Endothelial cell of umbilical vein (primary cell): ENCODE results near the gene ALDH5A1.

Experiments
- EZH2 ChIP-seq: IDR thresholded peaks from 2 replicates; pipeline ENCODE4 v1.6.1; 2012; ENCODE audit warnings: borderline replicate concordance, low read depth, mild to moderate bottlenecking, moderate library complexity, low read length, inconsistent platforms; ENCODE audit not compliant: severe bottlenecking
- FOS ChIP-seq: IDR thresholded peaks from 2 replicates; pipeline ENCODE4 v1.6.1; 2011; ENCODE audit warnings: mild to moderate bottlenecking, low read length, moderate library complexity, borderline replicate concordance; ENCODE audit not compliant: insufficient read depth
- GATA2 ChIP-seq: IDR thresholded peaks from 2 replicates; pipeline ENCODE4 v1.7.0; 2011; ENCODE audit warnings: low read depth, mild to moderate bottlenecking, moderate library complexity, mixed read lengths, low read length; ENCODE audit not compliant: insufficient read length, insufficient read depth
- JUN ChIP-seq: IDR thresholded peaks from 2 replicates; pipeline ENCODE4 v1.6.1; 2011; ENCODE audit warnings: borderline replicate concordance, low read depth; ENCODE audit not compliant: insufficient read length, insufficient read depth
- MYC ChIP-seq: IDR thresholded peaks from one replicate; pipeline ENCODE4 v1.6.1; 2011; ENCODE audit warnings: mild to moderate bottlenecking, low read depth, low read length
- POLR2A ChIP-seq: IDR thresholded peaks from 2 replicates; pipeline ENCODE4 v1.6.1; 2012; ENCODE audit warnings: low read depth, mild to moderate bottlenecking, control low read depth, low read length
- TF ChIP-seq, protein P1 (sequence below): IDR thresholded peaks from 2 replicates; pipeline ENCODE4 v1.6.1; 2011; ENCODE audit not compliant: insufficient read depth, insufficient read length
- TF ChIP-seq, protein P2 (sequence below), 2 donors: IDR thresholded peaks; 1 replicate in 1 of 2; 2 replicates in 1 of 2; pipeline ENCODE4 v1.5.1; 2011; ENCODE audit warnings: low read length in 2 of 2, mild to moderate bottlenecking in 2 of 2, moderate library complexity in 2 of 2, control low read depth in 1 of 2, inconsistent platforms in 1 of 2, low read depth in 1 of 2; ENCODE audit not compliant: insufficient read depth in 1 of 2; ENCODE audit errors: extremely low read depth in 1 of 2

DNA sequence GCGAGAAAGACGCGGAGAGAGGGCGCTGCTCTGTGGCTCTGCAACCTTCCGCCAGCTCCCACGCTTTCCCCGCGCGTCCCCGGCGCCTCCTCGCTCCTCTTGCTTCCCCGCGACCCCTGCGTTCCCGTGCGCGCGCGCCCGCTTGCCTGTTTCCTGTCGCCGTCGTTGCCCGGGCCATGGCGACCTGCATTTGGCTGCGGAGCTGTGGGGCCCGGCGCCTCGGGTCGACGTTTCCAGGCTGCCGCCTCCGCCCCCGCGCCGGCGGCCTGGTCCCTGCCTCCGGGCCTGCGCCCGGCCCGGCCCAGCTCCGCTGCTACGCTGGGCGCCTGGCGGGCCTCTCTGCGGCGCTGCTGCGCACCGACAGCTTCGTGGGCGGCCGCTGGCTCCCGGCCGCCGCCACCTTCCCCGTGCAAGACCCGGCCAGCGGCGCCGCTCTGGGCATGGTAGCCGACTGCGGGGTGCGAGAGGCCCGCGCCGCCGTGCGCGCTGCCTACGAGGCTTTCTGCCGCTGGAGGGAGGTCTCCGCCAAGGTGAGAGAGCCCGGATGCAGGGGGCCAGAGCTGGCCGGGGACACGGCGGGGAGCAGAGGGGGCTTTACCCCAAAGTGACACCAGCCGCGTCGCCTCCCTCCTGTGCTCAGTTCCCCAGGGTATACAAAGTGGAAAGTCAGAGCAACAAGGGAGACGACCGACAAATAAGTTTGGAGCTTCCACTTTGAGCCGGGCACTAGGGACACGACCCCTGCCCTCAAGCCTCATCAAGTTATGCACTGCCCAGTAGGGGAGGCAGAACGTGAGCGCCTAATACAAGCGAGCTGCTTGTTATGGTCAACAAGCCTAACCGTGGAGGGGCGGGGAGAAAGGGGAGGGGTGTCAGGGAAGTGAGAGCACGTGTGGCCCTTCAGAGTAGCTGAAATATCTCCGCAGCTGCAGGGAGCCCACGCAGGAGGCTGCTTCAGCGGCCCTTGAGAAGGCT, at the start of gene ALDH5A1:
- TF ChIP-seq, protein P1, sequence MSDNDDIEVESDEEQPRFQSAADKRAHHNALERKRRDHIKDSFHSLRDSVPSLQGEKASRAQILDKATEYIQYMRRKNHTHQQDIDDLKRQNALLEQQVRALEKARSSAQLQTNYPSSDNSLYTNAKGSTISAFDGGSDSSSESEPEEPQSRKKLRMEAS = no peak
- TF ChIP-seq, protein P2, sequence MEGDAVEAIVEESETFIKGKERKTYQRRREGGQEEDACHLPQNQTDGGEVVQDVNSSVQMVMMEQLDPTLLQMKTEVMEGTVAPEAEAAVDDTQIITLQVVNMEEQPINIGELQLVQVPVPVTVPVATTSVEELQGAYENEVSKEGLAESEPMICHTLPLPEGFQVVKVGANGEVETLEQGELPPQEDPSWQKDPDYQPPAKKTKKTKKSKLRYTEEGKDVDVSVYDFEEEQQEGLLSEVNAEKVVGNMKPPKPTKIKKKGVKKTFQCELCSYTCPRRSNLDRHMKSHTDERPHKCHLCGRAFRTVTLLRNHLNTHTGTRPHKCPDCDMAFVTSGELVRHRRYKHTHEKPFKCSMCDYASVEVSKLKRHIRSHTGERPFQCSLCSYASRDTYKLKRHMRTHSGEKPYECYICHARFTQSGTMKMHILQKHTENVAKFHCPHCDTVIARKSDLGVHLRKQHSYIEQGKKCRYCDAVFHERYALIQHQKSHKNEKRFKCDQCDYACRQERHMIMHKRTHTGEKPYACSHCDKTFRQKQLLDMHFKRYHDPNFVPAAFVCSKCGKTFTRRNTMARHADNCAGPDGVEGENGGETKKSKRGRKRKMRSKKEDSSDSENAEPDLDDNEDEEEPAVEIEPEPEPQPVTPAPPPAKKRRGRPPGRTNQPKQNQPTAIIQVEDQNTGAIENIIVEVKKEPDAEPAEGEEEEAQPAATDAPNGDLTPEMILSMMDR (IDR thresholded peaks at IDR 0.05; ENCODE audit: extremely low read depth in 1 of 2, insufficient read depth in 1 of 2, low read depth in 1 of 2, low read length in 2 of 2) = peak in 1 of 2 donors; percentile 35
- TF ChIP-seq JUN (no peak), GATA2 (no peak), FOS (no peak), POLR2A (no peak), EZH2 (peak; percentile 23), MYC (no peak)
